ENCODE data around the gene FARP2.

DNA sequence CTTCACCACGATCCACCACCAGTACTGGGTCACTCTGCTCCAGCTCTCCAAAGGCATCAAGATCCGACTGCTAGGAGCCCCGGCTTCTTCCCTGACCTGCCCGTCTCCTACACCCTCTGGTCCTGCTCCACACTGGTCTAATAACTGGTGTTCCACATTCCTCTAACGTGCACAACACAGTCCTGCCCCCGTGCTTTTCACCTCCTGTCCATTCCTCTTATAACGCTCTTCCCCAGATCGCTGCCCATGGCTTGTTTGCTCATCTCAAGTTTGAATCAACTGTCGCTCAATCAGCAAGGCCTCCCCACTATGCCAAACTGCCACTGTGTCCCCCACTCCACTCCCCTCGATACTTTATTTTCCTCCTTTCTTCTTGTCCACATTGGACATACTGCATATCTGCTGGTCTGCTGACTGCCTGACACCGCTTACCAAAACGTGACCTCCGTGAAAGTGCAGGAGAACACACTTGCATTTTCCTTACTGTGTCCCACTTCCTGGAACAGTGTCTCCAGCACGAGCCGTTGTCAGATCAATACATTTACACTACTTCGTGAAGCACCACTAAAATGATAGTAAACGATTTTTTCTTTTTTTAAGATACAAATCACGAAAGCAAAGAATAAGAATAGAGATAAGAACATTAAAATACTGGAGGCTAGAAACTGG, 47.1 kb upstream of the FARP2 start:
- no peak for TF ChIP-seq PPARA (CRISPR knock-in tag; IDR thresholded peaks at IDR 0.05; ENCODE audit: borderline replicate concordance)
- no peak for TF ChIP-seq TCF4 (CRISPR knock-in tag; IDR thresholded peaks at IDR 0.05; ENCODE audit: borderline replicate concordance)
- no peak for TF ChIP-seq SNAI2 (CRISPR knock-in tag; IDR thresholded peaks at IDR 0.05)
